OCI-LY7 (cell line): ENCODE results near the gene ALK. TPM values are rescaled to one million over a fixed set of nuclear protein-coding genes. Genes with fewer than 3 reads are reported as not detected.

Source experiments
- BruUV-seq: library from RNA; stranded (reverse); fragments of 400-500 nt; replicated peaks from 2 replicates; lab custom pipeline; 2021; lab: Mats Ljungman, UMichigan
- CTCF ChIA-PET: fragments of 300-600 bp; sonication (Branson Sonifier 250); formaldehyde crosslinking; loops from one replicate; lab custom pipeline; 2022; ENCODE audit warnings: antibody characterized with exemption; ENCODE audit not compliant: unreplicated experiment; lab: Charles Lee
- POLR2A ChIA-PET: fragments of 300-600 bp; sonication (Branson Sonifier 250); formaldehyde crosslinking; loops from one replicate; lab custom pipeline; 2022; ENCODE audit warnings: antibody characterized with exemption; lab: Charles Lee
- DNase-seq: peaks from one replicate; pipeline ENCODE4 v3.0.0-alpha.2; 2015; ENCODE audit warnings: low spot score
- H2AFZ ChIP-seq: fragments of 200-600 bp; sonication (generic), shearing (Covaris generic); 2 replicates; pipeline ENCODE4 v1.6.1; 2014; ENCODE audit warnings: mild to moderate bottlenecking, antibody characterized with exemption, low read length, moderate library complexity
- H3K27ac ChIP-seq: fragments of 200-600 bp; sonication (generic); 2 replicates; pipeline ENCODE4 v1.5.1; 2014; ENCODE audit warnings: mixed run types, low read depth, mild to moderate bottlenecking, moderate library complexity, low read length, inconsistent platforms; ENCODE audit not compliant: poor library complexity, severe bottlenecking
- H3K36me3 ChIP-seq: fragments of 200-600 bp; sonication (generic); 2 replicates; pipeline ENCODE4 v1.6.1; 2014; ENCODE audit warnings: mild to moderate bottlenecking, antibody characterized with exemption, low read length, moderate library complexity, mixed read lengths; ENCODE audit not compliant: insufficient read depth
- H3K4me1 ChIP-seq: fragments of 200-600 bp; sonication (generic); 2 replicates; pipeline ENCODE4 v1.5.1; 2014; ENCODE audit warnings: mild to moderate bottlenecking, low read length; ENCODE audit not compliant: insufficient read depth, poor library complexity, severe bottlenecking
- H3K4me2 ChIP-seq: fragments of 200-600 bp; sonication (generic); 2 replicates; pipeline ENCODE4 v1.6.1; 2014; ENCODE audit warnings: mild to moderate bottlenecking, low read length
- H3K4me3 ChIP-seq: fragments of 200-600 bp; sonication (generic); 2 replicates; pipeline ENCODE4 v1.5.1; 2014; ENCODE audit warnings: mild to moderate bottlenecking, low read depth, low read length; ENCODE audit not compliant: poor library complexity, severe bottlenecking
- H3K79me2 ChIP-seq: fragments of 200-600 bp; sonication (generic); 2 replicates; pipeline ENCODE4 v1.6.1; 2016; ENCODE audit warnings: low read depth, mild to moderate bottlenecking, low read length, moderate library complexity, mixed read lengths; ENCODE audit not compliant: insufficient read depth
- H3K9me2 ChIP-seq: fragments of 200-600 bp; sonication (generic); 2 replicates; pipeline ENCODE4 v1.6.1; 2016; ENCODE audit warnings: mild to moderate bottlenecking, low read length, mixed read lengths; ENCODE audit not compliant: insufficient read depth
- H3K9me3 ChIP-seq: fragments of 200-600 bp; sonication (generic); 2 replicates; pipeline ENCODE4 v1.6.1; 2014; ENCODE audit warnings: mild to moderate bottlenecking, mixed run types, low read length, mixed read lengths
- H4K20me1 ChIP-seq: fragments of 200-600 bp; sonication (generic); 2 replicates; pipeline ENCODE4 v1.6.1; 2014; ENCODE audit warnings: mild to moderate bottlenecking, antibody characterized with exemption, low read length, moderate library complexity, mixed read lengths; ENCODE audit not compliant: insufficient read depth
- EZH2phosphoT487 ChIP-seq: fragments of 200-600 bp; sonication (generic); IDR thresholded peaks from 2 replicates; pipeline ENCODE4 v1.6.1; 2018; ENCODE audit warnings: low read depth, borderline replicate concordance, mild to moderate bottlenecking, mixed run types, antibody characterized with exemption, low read length, moderate library complexity, mixed read lengths
- intact Hi-C: fragments of 100-400 bp; cut with micrococcal nuclease; formaldehyde crosslinking; loops from one replicate; pipeline ENCODE4 v1.10.0; 2022; ENCODE audit not compliant: unreplicated experiment
- total RNA-seq, 2 experiments: library from RNA; depleted of rRNA in 1 of 2; stranded (reverse); fragments of >200 nt in 1 of 2; shearing (Covaris generic) in 1 of 2; gene quantifications; 2 replicates each; pipeline ENCODE4 v1.2.3, GENCODE V29; 2014 to 2022
- TF ChIP-seq, protein P1 (sequence below): fragments of 200-600 bp; sonication (generic); conservative IDR thresholded peaks from 2 replicates; pipeline ENCODE4 v1.5.1; 2014; ENCODE audit warnings: mild to moderate bottlenecking, antibody characterized with exemption, low read length, moderate library complexity, mixed read lengths

The ALK gene
- total RNA-seq, 2 experiments from 2014 or later, result 0.09 TPM; not detected in 1

DNA sequence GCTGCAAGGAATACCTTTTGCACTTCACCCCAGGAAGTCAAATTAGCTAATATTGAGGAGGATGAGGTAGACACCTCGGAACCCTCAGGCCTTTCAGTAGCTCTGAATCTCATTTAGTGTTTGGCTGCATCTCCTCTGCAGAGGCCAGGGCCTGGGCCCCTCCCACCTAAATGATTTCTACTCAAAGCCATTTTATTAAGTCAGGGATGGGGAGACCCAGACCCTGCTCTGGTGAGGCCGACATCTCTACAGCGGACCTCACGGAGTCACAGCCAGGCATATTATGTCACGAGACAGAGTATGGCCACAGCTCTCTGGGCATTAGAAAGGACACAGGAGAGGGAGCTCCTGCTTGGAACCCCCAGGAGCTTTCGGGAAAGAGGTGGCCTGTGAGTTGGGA, 305.5 kb downstream of the ALK start:
- H3K4me2 ChIP-seq, result no peak overlapping the region
- no peak for DNase-seq
- no peak overlapping the region for H2AFZ ChIP-seq
- H3K4me1 ChIP-seq, result no peaks in the 10 kb centered on the region
- no peaks in the 10 kb centered on the region for H3K36me3 ChIP-seq
- H3K27ac ChIP-seq, result no peak overlapping the region
- H3K9me2 ChIP-seq, result no peaks in the 10 kb centered on the region
- H3K4me3 ChIP-seq, result no peak overlapping the region
- no peaks in the 10 kb centered on the region for H3K79me2 ChIP-seq
- TF ChIP-seq, protein P1, sequence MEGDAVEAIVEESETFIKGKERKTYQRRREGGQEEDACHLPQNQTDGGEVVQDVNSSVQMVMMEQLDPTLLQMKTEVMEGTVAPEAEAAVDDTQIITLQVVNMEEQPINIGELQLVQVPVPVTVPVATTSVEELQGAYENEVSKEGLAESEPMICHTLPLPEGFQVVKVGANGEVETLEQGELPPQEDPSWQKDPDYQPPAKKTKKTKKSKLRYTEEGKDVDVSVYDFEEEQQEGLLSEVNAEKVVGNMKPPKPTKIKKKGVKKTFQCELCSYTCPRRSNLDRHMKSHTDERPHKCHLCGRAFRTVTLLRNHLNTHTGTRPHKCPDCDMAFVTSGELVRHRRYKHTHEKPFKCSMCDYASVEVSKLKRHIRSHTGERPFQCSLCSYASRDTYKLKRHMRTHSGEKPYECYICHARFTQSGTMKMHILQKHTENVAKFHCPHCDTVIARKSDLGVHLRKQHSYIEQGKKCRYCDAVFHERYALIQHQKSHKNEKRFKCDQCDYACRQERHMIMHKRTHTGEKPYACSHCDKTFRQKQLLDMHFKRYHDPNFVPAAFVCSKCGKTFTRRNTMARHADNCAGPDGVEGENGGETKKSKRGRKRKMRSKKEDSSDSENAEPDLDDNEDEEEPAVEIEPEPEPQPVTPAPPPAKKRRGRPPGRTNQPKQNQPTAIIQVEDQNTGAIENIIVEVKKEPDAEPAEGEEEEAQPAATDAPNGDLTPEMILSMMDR, result no peak
- TF ChIP-seq EZH2phosphoT487, result no peak
- no TSS peak for BruUV-seq
- H4K20me1 ChIP-seq, result no peaks in the 10 kb centered on the region
- POLR2A ChIA-PET, result no interaction called here
- CTCF ChIA-PET, result no interaction called here
- H3K9me3 ChIP-seq, result no peaks in the 10 kb centered on the region
- intact Hi-C loops, result no loop called here

DNA sequence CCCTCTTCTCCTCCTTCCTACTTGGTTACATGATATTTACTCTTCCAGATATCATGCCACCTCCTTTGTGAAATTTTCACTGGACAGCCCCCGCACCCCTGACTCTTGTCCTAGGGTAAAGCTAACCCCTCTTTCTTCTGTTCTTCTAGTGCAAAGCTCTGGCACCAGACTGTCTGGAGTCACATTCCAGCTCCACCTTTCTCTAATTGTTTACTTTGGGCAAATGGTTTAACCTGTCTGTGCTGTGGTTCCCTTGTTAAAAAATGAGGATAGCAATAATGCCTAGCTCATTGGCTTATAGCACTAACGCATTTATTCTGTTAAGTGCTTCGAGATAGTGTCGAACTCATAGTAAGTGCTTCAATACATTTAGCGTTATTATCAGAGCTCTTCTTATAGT, 306.2 kb downstream of the ALK start:
- no peak overlapping the region for H3K4me3 ChIP-seq
- H2AFZ ChIP-seq, result no peak overlapping the region
- H3K9me2 ChIP-seq, result no peaks in the 10 kb centered on the region
- intact Hi-C loops, result no loop called here
- no peak overlapping the region for H3K27ac ChIP-seq
- CTCF ChIA-PET, result no interaction called here
- no peak for DNase-seq
- H3K4me2 ChIP-seq, result no peak overlapping the region
- no peaks in the 10 kb centered on the region for H3K4me1 ChIP-seq
- H3K79me2 ChIP-seq, result no peaks in the 10 kb centered on the region
- no TSS peak for BruUV-seq
- POLR2A ChIA-PET, result no interaction called here
- TF ChIP-seq, protein P1, result no peak
- no peak for TF ChIP-seq EZH2phosphoT487
- H3K36me3 ChIP-seq, result no peaks in the 10 kb centered on the region
- no peaks in the 10 kb centered on the region for H4K20me1 ChIP-seq
- no peaks in the 10 kb centered on the region for H3K9me3 ChIP-seq

DNA sequence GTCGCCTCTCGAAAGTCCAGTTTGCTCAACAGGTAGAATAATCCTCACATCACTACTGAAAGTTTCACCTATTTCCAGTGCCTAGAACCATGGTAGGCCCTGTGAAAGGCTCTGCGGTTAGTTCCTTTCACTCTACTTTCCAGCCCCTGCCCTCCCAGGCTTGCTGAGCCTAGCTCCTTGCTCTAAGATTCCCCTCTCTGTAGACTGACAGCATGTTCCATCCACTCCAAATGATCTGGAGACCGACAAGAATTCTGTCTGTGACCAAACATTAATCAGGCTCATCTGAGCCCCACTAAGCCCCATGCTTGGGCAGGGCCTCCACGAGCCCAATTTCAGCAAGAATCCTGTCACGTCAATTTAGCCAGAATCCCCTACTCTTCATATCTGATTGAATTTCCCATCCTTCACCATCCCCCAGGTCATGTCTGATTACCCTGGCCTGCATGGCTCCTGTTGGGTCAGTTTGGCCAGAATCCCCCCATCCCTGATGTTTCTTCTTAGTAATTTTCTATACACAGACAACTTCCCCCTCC, 307.0 kb downstream of the ALK start:
- Histone ChIP-seq H3K9me2 (no peaks in the 10 kb centered on the region), H3K27ac (no peak overlapping the region), H3K4me1 (no peaks in the 10 kb centered on the region), H3K4me3 (no peak overlapping the region), H3K4me2 (no peak overlapping the region), H3K36me3 (no peaks in the 10 kb centered on the region), H3K79me2 (no peaks in the 10 kb centered on the region), H3K9me3 (no peaks in the 10 kb centered on the region), H2AFZ (no peak overlapping the region), H4K20me1 (no peaks in the 10 kb centered on the region)
- intact Hi-C loops, result no loop called here
- CTCF ChIA-PET, result no interaction called here
- BruUV-seq, result no TSS peak
- POLR2A ChIA-PET, result no interaction called here
- TF ChIP-seq, protein P1, result no peak
- no peak for TF ChIP-seq EZH2phosphoT487
- no peak for DNase-seq
